K562 (cell line): ENCODE data around the gene TSPAN14.

Experiments
- POLR2AphosphoS5 ChIP-seq: IDR thresholded peaks from 2 replicates; pipeline ENCODE4 v1.6.1; 2011; ENCODE audit warnings: mild to moderate bottlenecking, low read depth, low read length, moderate library complexity; ENCODE audit not compliant: control insufficient read depth, insufficient read depth
- ZNF184 ChIP-seq: sonication (generic); formaldehyde crosslinking; IDR thresholded peaks from 2 replicates; pipeline ENCODE4 v1.5.0; 2020; ENCODE audit warnings: missing genetic modification reagents
- TF ChIP-seq, protein P1 (sequence below): sonication (generic); formaldehyde crosslinking; IDR thresholded peaks from 2 replicates; pipeline ENCODE4 v1.8.0; 2022; ENCODE audit warnings: mild to moderate bottlenecking, missing genetic modification reagents

DNA sequence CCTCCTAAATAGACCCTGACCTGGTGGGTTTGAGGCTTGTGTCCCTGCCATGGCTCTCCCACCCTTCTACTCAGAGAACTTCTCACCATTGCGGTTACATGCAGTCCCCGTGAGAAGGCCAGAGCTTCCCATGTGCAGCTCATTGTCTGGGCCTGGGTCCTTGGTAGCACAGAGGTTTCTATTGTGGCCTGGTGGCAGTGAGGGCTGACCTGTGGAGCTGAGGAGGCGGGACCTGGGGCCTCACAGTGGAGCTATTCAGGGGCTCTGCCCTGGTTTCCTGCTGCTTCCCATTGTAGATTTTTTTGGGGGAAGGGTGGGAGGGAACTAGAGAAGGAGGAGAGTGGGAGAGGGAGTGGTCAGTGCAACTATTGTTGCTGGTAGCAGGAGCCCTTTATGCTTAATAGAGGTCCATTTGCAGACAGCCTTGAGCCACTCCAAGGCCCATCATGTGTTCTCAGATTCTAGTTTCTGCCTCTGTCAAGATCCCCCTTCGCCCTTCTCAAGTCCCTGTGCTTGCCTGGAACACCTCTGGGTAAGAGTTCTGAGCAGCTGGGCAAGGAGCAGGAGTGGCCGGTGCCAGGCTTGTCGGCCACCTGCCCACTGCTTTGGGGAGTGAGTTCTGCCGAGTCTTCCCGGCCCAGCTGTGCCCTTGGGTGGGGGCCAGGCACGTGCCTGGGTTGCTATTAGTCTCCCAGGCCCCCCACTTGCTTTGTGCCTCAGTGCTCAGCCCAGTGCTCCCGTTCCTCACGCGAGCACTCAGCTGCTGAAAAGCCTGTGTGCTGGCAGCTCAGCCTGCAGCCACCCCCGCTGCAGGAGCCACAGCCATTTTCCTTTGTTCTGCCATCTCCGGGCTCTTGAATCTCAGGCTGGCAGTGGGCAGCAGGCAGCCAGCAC, 10.7 kb downstream of the TSPAN14 start:
- TF ChIP-seq POLR2AphosphoS5: no peak
- TF ChIP-seq, protein P1, sequence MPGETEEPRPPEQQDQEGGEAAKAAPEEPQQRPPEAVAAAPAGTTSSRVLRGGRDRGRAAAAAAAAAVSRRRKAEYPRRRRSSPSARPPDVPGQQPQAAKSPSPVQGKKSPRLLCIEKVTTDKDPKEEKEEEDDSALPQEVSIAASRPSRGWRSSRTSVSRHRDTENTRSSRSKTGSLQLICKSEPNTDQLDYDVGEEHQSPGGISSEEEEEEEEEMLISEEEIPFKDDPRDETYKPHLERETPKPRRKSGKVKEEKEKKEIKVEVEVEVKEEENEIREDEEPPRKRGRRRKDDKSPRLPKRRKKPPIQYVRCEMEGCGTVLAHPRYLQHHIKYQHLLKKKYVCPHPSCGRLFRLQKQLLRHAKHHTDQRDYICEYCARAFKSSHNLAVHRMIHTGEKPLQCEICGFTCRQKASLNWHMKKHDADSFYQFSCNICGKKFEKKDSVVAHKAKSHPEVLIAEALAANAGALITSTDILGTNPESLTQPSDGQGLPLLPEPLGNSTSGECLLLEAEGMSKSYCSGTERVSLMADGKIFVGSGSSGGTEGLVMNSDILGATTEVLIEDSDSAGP: no peak
- no peak for TF ChIP-seq ZNF184 (CRISPR knock-in tag)
